Measurements from ENCODE around the gene AFF3.
A peak's percentile ranks its signal among the peaks of the same experiment; 100 is the strongest.
"Not testable (repeated sequence)": the region's sequence is repeated elsewhere in the genome, so short reads cannot be mapped to it uniquely, and the experiment has no call there.

The AFF3 gene

DNA sequence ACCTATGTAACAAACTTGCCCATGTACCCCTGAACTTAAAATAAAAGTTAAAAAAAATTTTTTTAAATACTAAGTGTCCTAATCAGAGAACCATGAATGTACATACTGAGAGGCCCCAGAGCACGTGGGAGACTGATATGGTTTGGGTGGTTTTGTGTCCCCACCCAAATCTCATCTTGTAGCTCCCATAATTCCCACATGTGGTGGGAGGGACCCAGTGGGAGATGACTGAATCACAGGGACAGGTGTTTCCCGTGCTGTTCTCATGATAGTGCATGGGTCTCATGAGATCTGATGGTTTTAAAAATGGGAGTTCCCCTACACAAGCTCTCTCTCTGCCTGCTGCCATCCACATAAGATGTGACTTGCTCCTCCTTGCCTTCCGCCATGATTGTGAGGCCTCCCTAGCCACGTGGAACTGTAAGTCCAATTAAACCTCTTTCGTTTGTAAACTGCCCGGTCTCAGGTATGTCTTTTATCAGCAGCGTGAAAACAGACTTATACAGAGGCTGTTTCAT is 214.6 kb downstream of the AFF3 start:
- DNase-seq; intact Hi-C loops (cut with DNase I): not testable (repeated sequence)

DNA sequence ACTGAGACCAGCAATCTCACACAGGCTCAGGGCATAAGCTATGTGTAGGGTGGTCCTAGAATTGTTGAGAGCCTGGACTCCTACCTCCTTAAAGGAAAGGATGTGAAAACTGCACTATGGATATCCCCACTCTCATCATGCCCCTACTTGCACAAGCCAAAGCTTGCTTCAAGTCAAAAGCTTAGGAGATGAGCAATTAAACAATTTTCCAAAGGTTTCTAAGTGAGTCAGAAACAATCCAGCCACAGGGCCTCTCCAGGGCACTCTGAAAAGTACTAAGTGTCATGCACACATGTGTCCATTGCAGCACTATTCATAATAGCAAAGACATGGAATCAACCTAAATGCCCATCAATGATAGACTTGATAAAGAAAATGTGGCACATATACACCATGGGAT is 215.4 kb downstream of the AFF3 start:
- intact Hi-C loops (cut with DNase I) = no loop called here
- DNase-seq = no peak

- no peak for DNase-seq
- intact Hi-C loops (cut with DNase I) = no loop called here
Observed at GRCh38 chr2:99925960-99926359, 216.4 kb downstream of the AFF3 start.

DNA sequence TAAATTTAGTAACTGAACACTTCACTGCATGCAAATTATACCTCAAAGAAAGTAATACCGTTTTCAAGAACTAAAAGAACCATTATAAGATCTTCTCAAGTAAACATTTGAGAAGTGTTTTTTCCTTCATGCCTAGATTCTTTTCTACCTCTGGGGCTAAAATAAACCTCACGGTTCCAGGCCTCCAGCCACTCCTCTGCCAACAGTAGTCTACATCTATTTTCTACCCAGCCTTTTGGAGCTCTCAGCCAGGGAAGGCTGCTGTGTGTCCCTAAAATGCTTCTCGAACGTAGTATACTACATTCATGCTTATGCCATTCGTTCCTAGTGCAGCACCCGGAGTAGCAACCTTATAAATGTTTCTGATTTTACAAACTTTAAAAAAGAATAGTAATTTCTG is 219.7 kb downstream of the AFF3 start:
- no peak for DNase-seq

DNA sequence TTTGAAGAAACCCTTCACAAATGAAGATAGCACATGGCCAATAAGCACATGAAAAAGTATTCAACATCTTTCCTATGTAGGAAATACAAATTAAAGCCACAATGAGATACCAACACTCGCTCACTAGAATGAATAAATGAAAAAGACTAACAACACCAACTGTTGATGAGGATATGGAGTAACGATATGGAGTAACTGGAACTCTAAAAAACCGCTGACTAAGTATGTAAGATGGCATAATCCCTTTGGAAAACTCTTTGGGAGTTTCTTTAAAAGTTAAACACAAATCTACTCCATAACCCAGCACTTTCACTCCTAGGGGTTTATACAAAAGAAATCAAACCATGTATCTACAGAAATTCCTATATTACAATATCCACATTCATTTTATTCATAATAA is 220.5 kb downstream of the AFF3 start:
- intact Hi-C loops (cut with DNase I) = no loop called here

More for the DNA sequence above, 219.7 kb downstream of the AFF3 start:
- intact Hi-C loops (cut with DNase I) = no loop called here

DNA sequence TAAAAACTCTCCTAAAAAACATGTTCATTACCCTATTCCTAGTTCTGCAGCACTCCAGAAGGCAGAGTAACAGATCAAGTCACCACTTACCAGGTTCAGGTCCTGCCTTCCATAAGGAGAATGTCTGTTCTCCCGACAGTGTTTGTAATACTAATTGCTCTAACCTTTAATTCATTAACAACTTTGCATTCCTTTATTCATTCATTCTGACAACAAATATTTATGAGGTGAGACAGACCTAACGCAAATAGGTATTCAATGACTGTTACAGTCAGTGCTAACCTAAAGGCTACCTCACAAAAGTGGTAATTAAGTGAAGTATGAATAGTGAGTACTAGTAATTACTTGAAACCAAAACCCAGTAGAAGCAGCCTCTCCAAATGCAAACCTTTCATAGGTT is 224.0 kb downstream of the AFF3 start:
- no peak for DNase-seq
- intact Hi-C loops (cut with DNase I) = no loop called here

More for the DNA sequence above, 220.5 kb downstream of the AFF3 start:
- no peak for DNase-seq

DNA sequence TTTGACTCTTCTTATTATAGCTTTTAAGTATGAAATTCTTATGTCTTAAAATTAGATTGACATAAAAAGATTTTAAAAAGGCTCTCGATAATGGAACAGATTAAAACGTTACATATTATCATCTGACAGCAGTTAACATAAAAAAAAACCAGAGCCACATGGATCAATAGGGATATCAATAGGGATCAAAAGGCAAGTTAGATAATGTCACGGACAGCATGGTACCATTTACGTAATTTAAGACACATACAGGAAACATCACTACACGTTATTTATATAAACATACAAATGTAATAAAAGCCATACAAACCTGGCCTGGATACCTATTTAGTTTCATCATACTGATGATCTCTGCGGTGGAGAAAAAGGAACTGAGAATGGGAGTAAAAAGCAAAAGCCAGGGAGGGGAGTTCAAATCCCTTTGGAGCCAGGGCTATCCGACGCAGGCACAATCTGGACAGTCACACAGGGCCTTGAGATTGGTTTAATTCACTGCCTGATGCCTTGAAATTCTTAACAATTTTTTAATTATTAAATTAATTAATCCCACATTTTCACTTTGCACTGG is 227.2 kb downstream of the AFF3 start:
- DNase-seq = no peak
- intact Hi-C loops (cut with DNase I) = no loop called here

DNA sequence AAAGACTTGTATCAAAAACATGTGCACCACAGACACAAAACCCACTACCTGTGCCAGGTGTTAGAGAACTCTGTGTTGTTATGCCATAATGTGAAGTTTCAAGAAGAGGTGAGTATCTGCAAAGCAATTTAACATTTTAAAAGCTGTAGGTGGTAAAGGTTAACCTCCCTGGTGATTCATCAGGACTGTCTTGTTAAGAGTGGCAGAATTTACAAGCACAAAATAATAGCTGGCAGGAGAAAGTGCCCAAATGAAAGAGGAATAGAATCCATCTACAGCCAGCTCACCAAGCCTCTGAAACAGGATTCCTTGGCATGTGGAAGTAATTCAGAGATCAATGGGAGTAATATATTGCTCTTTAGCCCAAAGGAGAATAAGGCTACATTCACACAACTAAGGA is 230.7 kb downstream of the AFF3 start:
- intact Hi-C loops (cut with DNase I) = no loop called here
- DNase-seq = no peak

DNA sequence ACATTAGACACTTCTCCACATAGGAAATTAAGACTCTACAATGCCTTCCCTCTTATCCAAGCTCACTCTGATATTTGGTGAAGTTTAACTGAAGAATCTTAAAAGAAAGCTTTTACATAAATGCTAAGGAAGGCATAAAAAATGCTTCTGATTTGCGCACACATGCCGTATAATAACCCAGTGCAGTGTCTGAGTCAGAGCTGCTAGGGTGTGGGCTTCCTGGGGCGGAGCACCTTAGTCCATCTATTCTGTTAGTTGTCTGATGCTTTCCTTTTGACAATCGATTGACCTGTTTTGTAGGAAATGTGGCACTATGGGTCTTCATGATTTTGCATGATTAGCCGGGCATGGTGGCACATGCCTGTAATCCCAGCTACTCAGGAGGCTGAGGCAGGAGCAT is 231.5 kb downstream of the AFF3 start:
- intact Hi-C loops (cut with DNase I) = no loop called here
- peak in 3 of 42 donors; percentile 5 to 36 (median 24) for DNase-seq

- no peak for DNase-seq
- intact Hi-C loops (cut with DNase I) = no loop called here
Observed at GRCh38 chr2:99905636-99906035, 236.8 kb downstream of the AFF3 start.

GRCh38 chr2:99905025-99905424 is 237.4 kb downstream of the AFF3 start:
- DNase-seq = no peak
- intact Hi-C loops (cut with DNase I) = no loop called here

DNA sequence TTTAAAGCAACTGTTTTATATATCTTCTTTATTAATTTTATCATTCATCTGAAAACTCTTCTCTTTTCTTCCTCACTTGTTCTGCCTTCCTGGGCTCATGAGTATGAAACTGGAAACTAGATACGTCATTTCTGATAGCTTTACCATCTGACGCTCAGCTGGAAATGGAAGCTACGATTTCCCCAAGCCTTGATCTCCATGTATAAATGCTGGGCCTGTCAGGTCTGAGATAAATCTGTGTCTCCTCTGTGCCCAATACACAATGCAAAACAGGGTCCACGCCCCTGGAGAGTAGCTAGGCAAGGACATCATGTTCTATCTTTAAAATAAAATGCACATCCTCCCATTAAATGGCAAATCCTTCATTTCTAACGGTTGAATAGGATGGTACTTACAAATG is 238.4 kb downstream of the AFF3 start:
- intact Hi-C loops (cut with DNase I) = no loop called here
- no peak for DNase-seq

- peak in 19 of 42 donors; percentile 10 to 68 (median 41) for DNase-seq
- intact Hi-C loops (cut with DNase I) = no loop called here
Observed at GRCh38 chr2:99900556-99900955, 241.8 kb downstream of the AFF3 start.

- no peak for DNase-seq
- intact Hi-C loops (cut with DNase I) = no loop called here
Observed at GRCh38 chr2:99899882-99900281, 242.5 kb downstream of the AFF3 start.

DNA sequence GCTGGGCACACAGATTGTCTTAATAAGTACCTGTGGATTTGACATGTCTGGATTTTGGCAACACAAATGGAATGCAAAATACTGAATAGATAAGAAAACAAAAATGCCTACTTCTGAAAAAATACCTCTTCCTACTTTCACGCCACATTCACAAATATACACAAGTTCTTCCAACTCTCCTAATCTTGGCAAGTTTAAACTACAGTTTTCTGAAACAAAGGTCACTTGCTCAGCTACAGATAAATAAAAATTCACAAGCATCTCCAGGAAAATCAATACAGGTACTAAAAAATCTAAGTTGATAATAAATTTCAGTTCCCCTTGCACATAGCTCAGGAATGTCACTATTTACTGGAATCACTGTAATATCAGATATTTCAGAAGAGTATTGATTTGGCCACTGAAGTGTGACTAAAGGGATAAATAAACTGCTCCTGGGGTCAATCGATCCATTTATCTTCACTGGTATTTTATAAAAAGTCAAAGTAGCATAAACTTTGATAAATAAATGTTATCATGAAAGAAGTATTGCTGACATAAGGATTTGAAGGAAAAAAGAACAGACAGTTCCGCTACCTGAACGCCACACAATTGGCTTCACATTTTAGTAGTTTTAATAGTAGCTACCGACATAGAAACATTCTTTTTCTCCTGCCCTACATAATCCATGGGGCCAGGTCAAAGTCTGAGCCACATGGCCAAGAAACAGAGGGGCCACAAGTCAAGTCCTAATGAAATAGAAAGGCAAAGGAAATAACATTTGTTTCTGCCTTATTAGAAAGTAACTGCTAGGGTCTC is 243.1 kb downstream of the AFF3 start:
- intact Hi-C loops (cut with DNase I) = no loop called here

DNA sequence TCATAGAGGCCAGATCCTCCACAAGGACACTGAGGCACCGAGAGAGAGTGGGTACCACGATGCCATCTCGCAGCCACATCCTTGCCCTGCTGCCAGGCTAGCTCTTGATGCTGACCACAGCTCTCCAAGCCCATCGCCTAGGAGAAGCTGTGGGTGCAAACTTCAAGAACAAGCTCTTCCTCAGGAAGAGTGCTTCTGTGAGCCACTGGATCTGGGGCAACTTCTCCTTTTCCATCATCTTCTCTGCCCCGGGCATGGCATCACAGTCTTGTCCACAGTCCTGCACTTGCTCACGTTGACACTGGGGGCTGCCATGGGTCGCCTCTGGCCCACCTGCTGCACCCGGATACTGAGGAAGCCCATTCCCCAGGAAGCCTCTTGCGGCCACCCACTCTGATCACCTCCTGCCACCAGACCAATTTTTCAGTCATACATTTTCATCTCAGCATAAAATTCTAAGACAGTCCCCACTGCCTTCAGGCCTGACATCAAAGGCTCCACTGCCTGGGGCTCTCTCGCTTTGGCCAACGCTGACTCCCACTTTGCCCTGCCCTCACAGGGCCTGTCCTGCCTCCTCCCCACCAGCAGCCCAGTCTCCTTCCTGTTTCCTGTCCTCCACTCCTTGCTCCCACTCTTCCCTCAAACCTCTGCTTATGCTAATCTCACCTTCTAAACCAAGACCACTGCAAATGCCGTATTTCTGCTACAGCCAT is 243.9 kb downstream of the AFF3 start:
- no peak for DNase-seq

More for the DNA sequence above, 243.1 kb downstream of the AFF3 start:
- DNase-seq = no peak

DNA sequence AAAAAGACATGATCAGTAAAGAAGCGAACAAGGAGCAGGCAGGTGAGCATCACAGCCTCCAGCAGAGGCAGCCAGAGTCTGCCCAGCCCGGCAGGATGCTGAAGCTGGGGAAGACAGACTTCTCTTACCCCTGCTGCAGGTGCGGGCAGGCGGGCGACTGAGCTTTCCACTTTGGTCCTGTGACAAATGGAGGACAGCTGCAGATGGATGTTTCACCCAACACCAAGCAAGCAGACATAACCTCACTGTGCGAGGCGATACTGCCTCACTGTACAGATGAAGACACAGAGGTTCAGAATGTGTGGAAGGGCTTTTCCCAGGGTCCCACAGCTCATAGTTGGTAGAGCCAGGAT is 251.0 kb downstream of the AFF3 start:
- intact Hi-C loops (cut with DNase I) = no loop called here
- no peak for DNase-seq

More for the DNA sequence above, 243.9 kb downstream of the AFF3 start:
- intact Hi-C loops (cut with DNase I) = no loop called here

DNA sequence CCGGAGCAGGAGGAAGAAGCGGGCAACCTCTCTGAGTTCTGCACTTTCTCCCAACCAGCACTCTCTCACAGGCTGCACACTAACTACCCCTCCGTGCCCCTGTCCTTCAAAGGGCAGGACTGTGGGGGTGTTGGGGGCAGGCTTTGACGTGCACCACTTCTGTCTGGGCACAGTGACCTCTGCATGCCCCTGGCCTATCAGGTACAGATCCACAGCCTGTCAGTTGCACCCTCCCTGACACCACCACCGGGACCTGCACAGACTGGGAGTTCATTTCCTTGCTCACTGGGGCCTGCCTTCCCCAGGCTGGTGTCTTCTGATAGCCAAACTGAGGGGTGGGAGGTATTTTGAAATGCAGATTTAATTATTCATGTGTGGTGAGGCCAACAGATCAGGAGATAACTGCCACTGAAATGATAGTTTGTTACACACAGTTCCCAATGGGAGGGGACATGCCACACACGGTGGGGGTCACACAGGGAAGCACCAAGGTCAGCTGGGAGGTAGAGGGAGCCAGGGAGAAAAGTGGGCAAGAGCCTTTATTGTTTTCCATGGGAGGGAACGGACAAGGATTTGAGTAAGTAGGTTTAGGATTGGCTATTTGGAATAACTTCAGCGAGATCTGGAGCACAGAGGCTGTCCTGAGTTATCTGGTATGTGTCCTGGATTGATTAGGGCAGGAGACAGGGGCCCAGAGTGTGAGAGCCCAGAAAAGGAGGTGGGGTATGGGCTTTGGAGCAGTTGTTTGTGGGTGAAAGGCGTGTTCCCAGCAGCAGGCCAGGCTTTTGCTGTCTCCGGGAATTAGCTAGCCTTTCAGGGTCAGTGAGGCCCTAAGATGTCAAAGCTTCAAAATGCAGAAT is 251.6 kb downstream of the AFF3 start:
- DNase-seq = no peak
- intact Hi-C loops (cut with DNase I) = no loop called here

- intact Hi-C loops (cut with DNase I) = no loop called here
- no peak for DNase-seq
Observed at GRCh38 chr2:99888617-99889016, 253.8 kb downstream of the AFF3 start.
